H1 (cell line): ENCODE measurements around the gene TMEM52B. TPM values are rescaled to one million over a fixed set of nuclear protein-coding genes. Genes with fewer than 3 reads are reported as not detected.

ENCODE experiments used
- CTCF ChIA-PET: fragments of 300-600 bp; sonication (Branson Sonifier 250); formaldehyde crosslinking; loops from one replicate; lab custom pipeline; 2021; ENCODE audit not compliant: partially characterized antibody; lab: Charles Lee
- POLR2A ChIA-PET: fragments of 300-600 bp; sonication (Branson Sonifier 250); formaldehyde crosslinking; loops from one replicate; lab custom pipeline; 2021; ENCODE audit warnings: inconsistent platforms; ENCODE audit not compliant: partially characterized antibody; lab: Charles Lee
- DNase-seq, 2 experiments: peaks; one replicate each; pipeline versions ENCODE4 v3.0.0 to v3.0.0-alpha.2; 2010 to 2022; ENCODE audit warnings: low spot score in 2 of 2, low read depth in 1 of 2, mixed read lengths in 1 of 2
- FAIRE-seq: peaks from 2 replicates; lab custom pipeline; 2011; peaks lifted over from hg19 to GRCh38; lab: Jason Lieb, UNC
- H2AFZ ChIP-seq: 2 replicates; pipeline ENCODE4 v1.8.1; 2012; ENCODE audit warnings: low read length, inconsistent platforms
- H2AK5ac ChIP-seq: 2 replicates; pipeline ENCODE4 v1.6.1; 2013; ENCODE audit warnings: low read depth, low read length
- H2BK120ac ChIP-seq: replicated peaks from 2 replicates; pipeline ENCODE3; 2013; ENCODE audit warnings: low read depth, low read length, inconsistent platforms
- H2BK12ac ChIP-seq: 2 replicates; pipeline ENCODE4 v1.6.1; 2013; ENCODE audit warnings: low read depth, low read length
- H2BK15ac ChIP-seq: 2 replicates; pipeline ENCODE4 v1.6.1; 2013; ENCODE audit warnings: low read length
- H2BK20ac ChIP-seq: 2 replicates; pipeline ENCODE4 v1.6.1; 2013; ENCODE audit warnings: low read length
- H2BK5ac ChIP-seq: 2 replicates; pipeline ENCODE4 v1.6.1; 2013; ENCODE audit warnings: low read depth, low read length
- H3K14ac ChIP-seq: 2 replicates; pipeline ENCODE4 v1.6.1; 2013; ENCODE audit warnings: inconsistent platforms; ENCODE audit not compliant: insufficient read length
- H3K18ac ChIP-seq: 2 replicates; pipeline ENCODE4 v1.6.1; 2013; ENCODE audit warnings: low read length; ENCODE audit errors: extremely low read depth
- H3K23ac ChIP-seq: 2 replicates; pipeline ENCODE4 v1.6.1; 2013; ENCODE audit warnings: inconsistent platforms; ENCODE audit not compliant: insufficient read length
- H3K23me2 ChIP-seq: 2 replicates; pipeline ENCODE4 v1.6.1; 2013; ENCODE audit warnings: low read depth, low read length
- H3K27ac ChIP-seq: 2 replicates; pipeline ENCODE4 v1.6.1; 2011; ENCODE audit warnings: low read depth, low read length, inconsistent platforms
- H3K27me3 ChIP-seq, 4 experiments: replicated peaks in 1 of 4; 1 replicate in 1 of 4; 2 replicates in 3 of 4; pipeline versions ENCODE4 v1.6.1 to v1.8.1; 2011 to 2013; ENCODE audit warnings: low read length in 3 of 4, mild to moderate bottlenecking in 3 of 4, inconsistent platforms in 2 of 4, mixed read lengths in 2 of 4, moderate library complexity in 1 of 4; ENCODE audit not compliant: control insufficient read depth in 3 of 4, insufficient read depth in 3 of 4; ENCODE audit errors: extremely low read depth in 1 of 4
- H3K36me3 ChIP-seq, 4 experiments: 2 replicates each; pipeline versions ENCODE4 v1.6.1 to v1.8.1; 2011 to 2013; ENCODE audit warnings: mild to moderate bottlenecking in 4 of 4, low read length in 3 of 4, moderate library complexity in 2 of 4, control low read depth in 1 of 4, inconsistent platforms in 1 of 4; ENCODE audit not compliant: insufficient read depth in 4 of 4, control insufficient read depth in 2 of 4
- H3K4ac ChIP-seq: replicated peaks from 2 replicates; pipeline ENCODE3; 2013; ENCODE audit warnings: low read length, low read depth, mixed read lengths, inconsistent platforms; ENCODE audit not compliant: insufficient read length
- H3K4me1 ChIP-seq, 4 experiments: replicated peaks in 1 of 4; 1 replicate in 1 of 4; 2 replicates in 3 of 4; pipeline versions ENCODE4 v1.6.1 to v1.8.1; 2011 to 2013; ENCODE audit warnings: low read length in 3 of 4, inconsistent platforms in 2 of 4, mixed read lengths in 1 of 4; ENCODE audit not compliant: insufficient read depth in 4 of 4, control insufficient read depth in 3 of 4
- H3K4me2 ChIP-seq, 2 experiments: 2 replicates each; pipeline versions ENCODE4 v1.6.1 to v1.8.1; 2011 to 2013; ENCODE audit warnings: low read depth in 2 of 2, low read length in 2 of 2, control low read depth in 1 of 2, inconsistent platforms in 1 of 2, mild to moderate bottlenecking in 1 of 2; ENCODE audit not compliant: insufficient read depth in 1 of 2
- H3K4me3 ChIP-seq, 4 experiments: fragments of 200-600, 300-600 bp in 1 of 4; sonication (generic), shearing (Covaris generic), sonication (Bioruptor Twin) in 1 of 4; 2 replicates each; pipeline versions ENCODE4 v1.5.1 to v1.8.1; 2011 to 2016; ENCODE audit warnings: low read length in 4 of 4, low read depth in 3 of 4, control low read depth in 2 of 4, inconsistent platforms in 2 of 4, mild to moderate bottlenecking in 2 of 4, mixed read lengths in 1 of 4, moderate library complexity in 1 of 4; ENCODE audit not compliant: insufficient read depth in 2 of 4; ENCODE audit errors: extremely low read depth in 1 of 4
- H3K56ac ChIP-seq: replicated peaks from 2 replicates; pipeline ENCODE3; 2013; ENCODE audit warnings: low read depth, mild to moderate bottlenecking, mixed read lengths, low read length, inconsistent platforms; ENCODE audit not compliant: insufficient read length
- H3K79me1 ChIP-seq: 2 replicates; pipeline ENCODE4 v1.6.1; 2013; ENCODE audit warnings: low read depth, low read length, control low read depth
- H3K79me2 ChIP-seq, 2 experiments: 2 replicates each; pipeline versions ENCODE4 v1.6.1 to v1.8.1; 2012 to 2013; ENCODE audit warnings: low read length in 2 of 2, mild to moderate bottlenecking in 2 of 2, inconsistent platforms in 1 of 2; ENCODE audit not compliant: insufficient read depth in 2 of 2, control insufficient read depth in 1 of 2
- H3K9ac ChIP-seq, 4 experiments: replicated peaks in 1 of 4; 1 replicate in 1 of 4; 2 replicates in 3 of 4; pipeline versions ENCODE4 v1.6.1 to v1.8.1; 2011 to 2013; ENCODE audit warnings: low read depth in 3 of 4, low read length in 3 of 4, control low read depth in 2 of 4, mild to moderate bottlenecking in 2 of 4, moderate library complexity in 2 of 4, inconsistent platforms in 1 of 4; ENCODE audit errors: extremely low read depth in 1 of 4
- H3K9me3 ChIP-seq, 2 experiments: 2 replicates each; pipeline versions ENCODE4 v1.6.1 to v1.8.1; 2012 to 2013; ENCODE audit warnings: mild to moderate bottlenecking in 2 of 2, moderate library complexity in 2 of 2, control low read depth in 1 of 2, inconsistent platforms in 1 of 2, low read depth in 1 of 2, low read length in 1 of 2, mixed read lengths in 1 of 2; ENCODE audit not compliant: insufficient read depth in 2 of 2
- H4K20me1 ChIP-seq, 2 experiments: replicated peaks in 1 of 2; 2 replicates each; pipeline versions ENCODE3 to v1.8.1; 2011 to 2013; ENCODE audit warnings: inconsistent platforms in 2 of 2, low read length in 2 of 2, mild to moderate bottlenecking in 1 of 2; ENCODE audit not compliant: insufficient read depth in 2 of 2, control insufficient read depth in 1 of 2
- H4K5ac ChIP-seq: 2 replicates; pipeline ENCODE4 v1.6.1; 2013; ENCODE audit warnings: low read length, low read depth, mixed read lengths, inconsistent platforms; ENCODE audit not compliant: insufficient read length
- H4K8ac ChIP-seq: 2 replicates; pipeline ENCODE4 v1.8.0; 2013; ENCODE audit warnings: mild to moderate bottlenecking, moderate library complexity, low read length, inconsistent platforms; ENCODE audit not compliant: insufficient read depth; ENCODE audit errors: extremely low read depth
- H4K91ac ChIP-seq: replicated peaks from 2 replicates; pipeline ENCODE3; 2013; ENCODE audit warnings: low read length, mixed read lengths, inconsistent platforms; ENCODE audit not compliant: insufficient read length
- ASH2L ChIP-seq: fragments of 200-600, 300-600 bp; sonication (generic); IDR thresholded peaks from one replicate; pipeline ENCODE4 v1.7.1; 2017; ENCODE audit warnings: low read length
- ATF3 ChIP-seq: IDR thresholded peaks from 2 replicates; pipeline ENCODE4 v1.6.1; 2011; ENCODE audit warnings: low read depth, mild to moderate bottlenecking, low read length; ENCODE audit not compliant: insufficient read depth
- EZH2 ChIP-seq: fragments of 200-600 bp; sonication (generic); IDR thresholded peaks from 2 replicates; pipeline ENCODE4 v1.7.1; 2012; ENCODE audit warnings: low read depth, mild to moderate bottlenecking, moderate library complexity, low read length, inconsistent platforms; ENCODE audit not compliant: severe bottlenecking
- SAP30 ChIP-seq: fragments of 300-600 bp; sonication (generic); IDR thresholded peaks from 2 replicates; pipeline ENCODE4 v1.7.1; 2012; ENCODE audit warnings: low read length, moderate library complexity, mild to moderate bottlenecking, inconsistent platforms; ENCODE audit not compliant: insufficient read depth, insufficient replicate concordance
- TAF7 ChIP-seq: optimal IDR thresholded peaks from 2 replicates; pipeline ENCODE3; 2011; ENCODE audit warnings: low read depth, mild to moderate bottlenecking, inconsistent platforms, low read length, moderate library complexity, borderline replicate concordance
- TCF12 ChIP-seq: IDR thresholded peaks from 2 replicates; pipeline ENCODE4 v1.6.1; 2011; ENCODE audit warnings: low read depth, mild to moderate bottlenecking, low read length
- WGBS, 2 experiments: shearing (Covaris generic) in 1 of 2; methylation state at CpG; one replicate each; pipeline versions ENCODE4 v1.1.6 to v1.1.7; 2013 to 2015; ENCODE audit warnings: low lambda C conversion rate in 2 of 2, mixed read lengths in 2 of 2, inconsistent platforms in 1 of 2, low coverage in 1 of 2, missing lambda C conversion rate in 1 of 2; ENCODE audit not compliant: insufficient replicate concordance in 2 of 2, insufficient coverage in 1 of 2, insufficient read length in 1 of 2; ENCODE audit errors: extremely low coverage in 1 of 2, missing lambda C conversion rate in 1 of 2; 5-methylcytosine and 5-hydroxymethylcytosine counted together
- polyA plus RNA-seq, 7 experiments: library from polyadenylated mRNA; depleted of rRNA in 3 of 7; stranded (reverse) in 5 of 7; unstranded in 2 of 7; fragments of >200 nt in 5 of 7; fragments of 200-250 nt in 2 of 7; gene quantifications; 1 replicate in 5 of 7; 2 replicates in 1 of 7; 4 replicates in 1 of 7; pipeline versions ENCODE4 v1.2.1 to v1.2.3, GENCODE V29; 2011 to 2013; ENCODE audit warnings: missing spikeins in 2 of 7, mixed read lengths in 2 of 7
- total RNA-seq: library from RNA; stranded (reverse); fragmentation: NEBNext Ultra II Directional; extraction: Animal tissue kit (Norgen Biotek cat#: 25700); gene quantifications from 2 replicates; pipeline ENCODE4 v1.2.1, GENCODE V29; 2021

Gene TMEM52B
- total and polyA plus RNA-seq, 2 of the 8 experiments (the other 6 are each of a cell fraction or from before 2014, with no cell fraction given): not detected

- WGBS, 2 experiments: 83% methylated on average over 3 of the region's 3 CpGs; no CpG with 5 or more reads in 1 of the 2 experiments
- Histone ChIP-seq H3K36me3 (no peaks in the 10 kb centered on the region), H3K9me3 (no peaks in the 10 kb centered on the region), H3K4me2 (no peak overlapping the region), H3K4me3 (no peak overlapping the region), H2BK5ac (no peak overlapping the region), H2BK15ac (no peak overlapping the region), H2AK5ac (no peak overlapping the region), H2BK12ac (no peak overlapping the region), H3K4ac (no peak overlapping the region), H3K56ac (no peak overlapping the region), H3K27ac (no peak overlapping the region), H4K5ac (no peak overlapping the region), H3K23me2 (no peaks in the 10 kb centered on the region), H3K9ac (no peak overlapping the region), H2BK20ac (no peak overlapping the region), H3K79me2 (no peaks in the 10 kb centered on the region), H3K18ac (no peak overlapping the region), H2AFZ (no peak overlapping the region), H2BK120ac (no peak overlapping the region), H3K23ac (no peak overlapping the region), H3K14ac (no peak overlapping the region), H4K8ac (no peak overlapping the region), H4K91ac (no peak overlapping the region), H4K20me1 (no peaks in the 10 kb centered on the region), H3K27me3 (no peaks in the 10 kb centered on the region), H3K4me1 (0 out of 7 replicates have a peak, but pooled peaks cover 0 to 2% (median 0%) of the 10 kb centered on the region in 4 experiments), H3K79me1 (no peaks in the 10 kb centered on the region)
- no peak for DNase-seq
- no peak for FAIRE-seq
- ChIA-PET POLR2A (interaction anchor here (2.1 kb wide), 1 partner anchor 19 kb away, joined by 9 read pairs; the partner anchor contains the start of gene GABARAPL1), CTCF (interaction anchor here (0.7 to 1.7 kb wide), 3 partner anchors 41 to 1650 kb away, joined by 3 to 4 read pairs (median 3); no protein-coding TSS in a partner anchor)
- no peak for TF ChIP-seq ASH2L
- TF ChIP-seq TCF12: no peak
- TF ChIP-seq ATF3: no peak
- TF ChIP-seq SAP30: no peak
- TF ChIP-seq EZH2: no peak
- no peak for TF ChIP-seq TAF7
Observed at GRCh38 chr12:10194160-10194670, 15.4 kb downstream of the TMEM52B start.
